Neural progenitor cell (in vitro differentiated cells): Measurements from ENCODE around the gene TLE4. TPM values are rescaled to one million over a fixed set of nuclear protein-coding genes. Genes with fewer than 3 reads are reported as not detected.
A peak's percentile ranks its signal among the peaks of the same experiment; 100 is the strongest.
"Not testable (repeated sequence)": the region's sequence is repeated elsewhere in the genome, so short reads cannot be mapped to it uniquely, and the experiment has no call there.

Source experiments
- DNase-seq: peaks from one replicate; pipeline ENCODE4 v3.0.0-alpha.2; 2016; ENCODE audit warnings: low spot score
- H2AFZ ChIP-seq: fragments of 200-600 bp; sonication (generic); replicated peaks from 2 replicates; pipeline ENCODE4 v1.6.1; 2016; ENCODE audit warnings: antibody characterized with exemption
- H3F3A ChIP-seq: fragments of 200-600 bp; sonication (generic); 2 replicates; pipeline ENCODE4 v1.6.1; 2016; ENCODE audit warnings: antibody characterized with exemption, low read depth
- H3K27ac ChIP-seq: fragments of 200-600 bp; sonication (generic); 2 replicates; pipeline ENCODE4 v1.5.1; 2016; ENCODE audit warnings: mild to moderate bottlenecking
- H3K27me3 ChIP-seq: fragments of 200-600 bp; sonication (generic); 2 replicates; pipeline ENCODE4 v1.6.1; 2016; ENCODE audit warnings: mild to moderate bottlenecking, moderate library complexity
- H3K36me3 ChIP-seq: fragments of 200-600 bp; sonication (generic); 2 replicates; pipeline ENCODE4 v1.5.1; 2016
- H3K4me1 ChIP-seq: fragments of 200-600 bp; sonication (generic); 2 replicates; pipeline ENCODE4 v1.6.1; 2016; ENCODE audit warnings: mixed run types
- H3K4me2 ChIP-seq: fragments of 200-600 bp; sonication (generic); 2 replicates; pipeline ENCODE4 v1.6.1; 2016
- H3K4me3 ChIP-seq: fragments of 200-600 bp; sonication (generic); 2 replicates; pipeline ENCODE4 v1.5.1; 2016
- H3K79me2 ChIP-seq: fragments of 200-600 bp; sonication (generic); 2 replicates; pipeline ENCODE4 v1.6.1; 2016; ENCODE audit warnings: low read depth
- H3K9ac ChIP-seq: fragments of 200-600 bp; sonication (generic); 2 replicates; pipeline ENCODE4 v1.6.1; 2016
- H3K9me3 ChIP-seq: fragments of 200-600 bp; sonication (generic); 2 replicates; pipeline ENCODE4 v1.5.1; 2016; ENCODE audit warnings: low read depth
- H4K20me1 ChIP-seq: fragments of 200-600 bp; sonication (generic); 2 replicates; pipeline ENCODE4 v1.6.1; 2016; ENCODE audit warnings: low read depth
- H3K27ac Mint-ChIP-seq: 3 replicates; pipeline ENCODE4 v1.8.0; 2021; ENCODE audit warnings: mixed read lengths
- H3K27me3 Mint-ChIP-seq: 2 replicates; pipeline ENCODE4 v1.8.0; 2022; ENCODE audit warnings: low read depth, mild to moderate bottlenecking, inconsistent platforms, moderate library complexity, mixed read lengths; ENCODE audit not compliant: insufficient read depth
- H3K36me3 Mint-ChIP-seq: 3 replicates; pipeline ENCODE4 v1.8.0; 2021; ENCODE audit warnings: mixed read lengths
- H3K4me1 Mint-ChIP-seq: 3 replicates; pipeline ENCODE4 v1.8.0; 2021; ENCODE audit warnings: mixed read lengths
- H3K4me3 Mint-ChIP-seq: 3 replicates; pipeline ENCODE4 v1.8.0; 2021; ENCODE audit warnings: mild to moderate bottlenecking, moderate library complexity, mixed read lengths
- H3K9me3 Mint-ChIP-seq: 3 replicates; pipeline ENCODE4 v1.8.0; 2020; ENCODE audit warnings: mixed read lengths
- CTCF ChIP-seq: fragments of 200-600 bp; sonication (generic); IDR thresholded peaks from 2 replicates; pipeline ENCODE4 v1.5.1; 2017; ENCODE audit warnings: antibody characterized with exemption, mild to moderate bottlenecking
- EZH2 ChIP-seq: fragments of 200-600 bp; sonication (generic); IDR thresholded peaks from 2 replicates; pipeline ENCODE4 v1.6.1; 2017; ENCODE audit warnings: antibody characterized with exemption, mild to moderate bottlenecking, moderate library complexity
- EZH2phosphoT487 ChIP-seq: fragments of 200-600 bp; sonication (generic); IDR thresholded peaks from 2 replicates; pipeline ENCODE4 v1.6.1; 2017; ENCODE audit warnings: antibody characterized with exemption
- total RNA-seq: library from RNA; depleted of rRNA; stranded (reverse); fragments of >200 nt; gene quantifications from 2 replicates; pipeline ENCODE4 v1.2.3, GENCODE V29; 2015; ENCODE audit warnings: low replicate concordance

The TLE4 gene
- total RNA-seq, 1 donor from 2014 or later: 265 TPM

- Histone ChIP-seq H3K36me3 (no peaks in the 10 kb centered on the region), H3K27ac (no peak overlapping the region), H3K4me2 (no peak overlapping the region), H3K9me3 (no peaks in the 10 kb centered on the region), H2AFZ (no peak overlapping the region), H3K9ac (no peak overlapping the region), H3K27me3 (no peaks in the 10 kb centered on the region), H4K20me1 (peaks cover 99% of the 10 kb centered on the region), H3F3A (peaks cover 17% of the 10 kb centered on the region), H3K79me2 (peaks cover 100% of the 10 kb centered on the region), H3K4me3 (no peak overlapping the region), H3K4me1 (peaks cover 44% of the 10 kb centered on the region)
- Mint-ChIP-seq H3K4me1 (peaks cover 26% of the 10 kb centered on the region), H3K4me3 (no peak overlapping the region), H3K36me3 (peaks cover 39% of the 10 kb centered on the region), H3K27me3 (peaks cover 3% of the 10 kb centered on the region), H3K27ac (no peak overlapping the region), H3K9me3 (peaks cover 24% of the 10 kb centered on the region)
- TF ChIP-seq CTCF (no peak), EZH2phosphoT487 (no peak), EZH2 (no peak)
- no peak for DNase-seq
Observed at GRCh38 chr9:79646096-79646495, 74.3 kb downstream of the TLE4 start.

- Histone ChIP-seq H3K4me3 (no peak overlapping the region), H3K9ac (no peak overlapping the region), H3K79me2 (peaks cover 97% of the 10 kb centered on the region), H3K4me1 (peaks cover 25% of the 10 kb centered on the region), H3K36me3 (peaks cover 27% of the 10 kb centered on the region), H4K20me1 (peaks cover 93% of the 10 kb centered on the region), H2AFZ (no peak overlapping the region), H3K27me3 (no peaks in the 10 kb centered on the region), H3K27ac (peak overlapping the region; percentile 64), H3F3A (peaks cover 18% of the 10 kb centered on the region), H3K9me3 (no peaks in the 10 kb centered on the region), H3K4me2 (peak overlapping the region; percentile 52)
- peak; percentile 58 for DNase-seq
- H3K4me3 Mint-ChIP-seq: peak overlapping the region; percentile 63
- H3K9me3 Mint-ChIP-seq: no peaks in the 10 kb centered on the region
- no peaks in the 10 kb centered on the region for H3K27me3 Mint-ChIP-seq
- peaks cover 34% of the 10 kb centered on the region for H3K36me3 Mint-ChIP-seq
- TF ChIP-seq EZH2phosphoT487 (no peak), EZH2 (no peak), CTCF (no peak)
- H3K4me1 Mint-ChIP-seq: peaks cover 29% of the 10 kb centered on the region
- H3K27ac Mint-ChIP-seq: peak overlapping the region; percentile 99
Observed at GRCh38 chr9:79651251-79651795, 79.6 kb downstream of the TLE4 start.

GRCh38 chr9:79652598-79652997, 80.8 kb downstream of the TLE4 start:
- DNase-seq: no peak
- peaks cover 97% of the 10 kb centered on the region for H3K79me2 ChIP-seq
- H3K36me3 ChIP-seq: peaks cover 27% of the 10 kb centered on the region
- no peak overlapping the region for H3K9ac ChIP-seq
- Mint-ChIP-seq H3K36me3 (peaks cover 44% of the 10 kb centered on the region), H3K27me3 (no peaks in the 10 kb centered on the region), H3K4me1 (peaks cover 37% of the 10 kb centered on the region), H3K9me3 (no peaks in the 10 kb centered on the region), H3K4me3 (no peak overlapping the region), H3K27ac (no peak overlapping the region)
- peaks cover 24% of the 10 kb centered on the region for H3K4me1 ChIP-seq
- no peaks in the 10 kb centered on the region for H3K9me3 ChIP-seq
- no peaks in the 10 kb centered on the region for H3K27me3 ChIP-seq
- H2AFZ ChIP-seq: no peak overlapping the region
- peaks cover 18% of the 10 kb centered on the region for H3F3A ChIP-seq
- TF ChIP-seq EZH2phosphoT487 (no peak), CTCF (no peak), EZH2 (no peak)
- no peak overlapping the region for H3K4me2 ChIP-seq
- peak overlapping the region; percentile 51 for H3K27ac ChIP-seq
- peaks cover 93% of the 10 kb centered on the region for H4K20me1 ChIP-seq
- no peak overlapping the region for H3K4me3 ChIP-seq

- DNase-seq, H3K9me3 ChIP-seq, H3K27ac ChIP-seq, H3K4me3 Mint-ChIP-seq, H3K9me3 Mint-ChIP-seq, H3K27me3 Mint-ChIP-seq, H3K27ac Mint-ChIP-seq, H3K4me2 ChIP-seq, H3K4me3 ChIP-seq, H3K27me3 ChIP-seq, H2AFZ ChIP-seq, H3K9ac ChIP-seq: not testable (repeated sequence)
- Mint-ChIP-seq H3K36me3 (peaks cover 53% of the 10 kb centered on the region), H3K4me1 (peaks cover 57% of the 10 kb centered on the region)
- Histone ChIP-seq H4K20me1 (peaks cover 89% of the 10 kb centered on the region), H3K36me3 (peaks cover 27% of the 10 kb centered on the region), H3F3A (peaks cover 28% of the 10 kb centered on the region), H3K4me1 (peaks cover 46% of the 10 kb centered on the region), H3K79me2 (peaks cover 97% of the 10 kb centered on the region)
Observed at GRCh38 chr9:79654591-79655382, 83.0 kb downstream of the TLE4 start.
